Tibial artery (tissue), 4 donors: Measurements from ENCODE around the gene PSEN2.
A peak's percentile ranks its signal among the peaks of the same experiment; 100 is the strongest.

ENCODE experiments used
- DNase-seq, 2 donors: peaks; one replicate each; pipeline ENCODE4 v3.0.0-alpha.2; 2019
- H3K27ac ChIP-seq, 2 donors: fragments of 200-600 bp; sonication (generic) in 1 of 2; 1 replicate in 1 of 2; 2 replicates in 1 of 2; pipeline ENCODE4 v1.5.1; 2018 to 2019; ENCODE audit warnings: mild to moderate bottlenecking in 1 of 2
- H3K27me3 ChIP-seq, 2 donors: fragments of 200-600 bp; sonication (generic) in 1 of 2; one replicate each; pipeline versions ENCODE4 v1.5.1 to v1.6.0; 2016 to 2019
- H3K36me3 ChIP-seq, 3 donors: fragments of 200-600 bp; sonication (generic) in 2 of 3; one replicate each; pipeline ENCODE4 v1.5.1; 2016 to 2019; ENCODE audit warnings: mild to moderate bottlenecking in 2 of 3
- H3K4me1 ChIP-seq, 4 donors: fragments of 200-600 bp; sonication (generic) in 2 of 4; 1 replicate in 3 of 4; 2 replicates in 1 of 4; pipeline ENCODE4 v1.5.1; 2016 to 2019
- H3K4me3 ChIP-seq, 2 donors: fragments of 200-600 bp; sonication (generic) in 1 of 2; 1 replicate in 1 of 2; 2 replicates in 1 of 2; pipeline ENCODE4 v1.5.1; 2018 to 2019; ENCODE audit warnings: mild to moderate bottlenecking in 2 of 2
- H3K9me3 ChIP-seq, 3 donors: fragments of 200-600 bp; sonication (generic) in 1 of 3; one replicate each; pipeline ENCODE4 v1.5.1; 2016 to 2019
- CTCF ChIP-seq, 2 experiments: fragments of 200-600 bp in 1 of 2; fragments of 450-650 bp in 1 of 2; IDR thresholded peaks; one replicate each; pipeline ENCODE4 v1.5.1; 2017 to 2019; ENCODE audit warnings: antibody characterized with exemption in 2 of 2, mild to moderate bottlenecking in 1 of 2, moderate library complexity in 1 of 2
- intact Hi-C: fragments of 100-400 bp; cut with DNase I; formaldehyde crosslinking; loops from one replicate; pipeline ENCODE4 v1.15.0; 2023; ENCODE audit warnings: low total_unique reads

The PSEN2 gene

GRCh38 chr1:226912587-226913176 lies 42.3 kb downstream of the PSEN2 start:
- peak; percentile 42 to 56 for TF ChIP-seq CTCF (IDR thresholded peaks at IDR 0.05)
- Histone ChIP-seq H3K4me3 (no peak overlapping the region), H3K36me3 (peaks cover 0 to 34% (median 0%) of the 10 kb centered on the region in 3 donors), H3K9me3 (no peaks in the 10 kb centered on the region), H3K4me1 (no peaks in the 10 kb centered on the region), H3K27ac (no peak overlapping the region), H3K27me3 (no peaks in the 10 kb centered on the region)
- intact Hi-C loops = no loop called here
- DNase-seq = peak in 1 of 2 donors; percentile 57

GRCh38 chr1:226915672-226915995 lies 45.2 kb downstream of the PSEN2 start:
- Histone ChIP-seq H3K9me3 (no peaks in the 10 kb centered on the region), H3K4me1 (no peaks in the 10 kb centered on the region), H3K27ac (no peak overlapping the region), H3K27me3 (no peaks in the 10 kb centered on the region), H3K4me3 (no peak overlapping the region), H3K36me3 (peaks cover 0 to 35% (median 8%) of the 10 kb centered on the region in 3 donors)
- intact Hi-C loops = no loop called here
- TF ChIP-seq CTCF (IDR thresholded peaks at IDR 0.05) = no peak
- DNase-seq = no peak

GRCh38 chr1:226916497-226916896 lies 46.1 kb downstream of the PSEN2 start:
- intact Hi-C loops = no loop called here
- Histone ChIP-seq H3K4me1 (no peaks in the 10 kb centered on the region), H3K4me3 (no peak overlapping the region), H3K36me3 (peaks cover 0 to 27% (median 9%) of the 10 kb centered on the region in 3 donors), H3K9me3 (no peaks in the 10 kb centered on the region), H3K27me3 (no peaks in the 10 kb centered on the region), H3K27ac (no peak overlapping the region)
- no peak for TF ChIP-seq CTCF (IDR thresholded peaks at IDR 0.05)
- no peak for DNase-seq

- Histone ChIP-seq H3K36me3 (peaks cover 0 to 16% (median 16%) of the 10 kb centered on the region in 3 donors), H3K27ac (no peak overlapping the region), H3K9me3 (no peaks in the 10 kb centered on the region), H3K4me1 (no peaks in the 10 kb centered on the region), H3K27me3 (no peaks in the 10 kb centered on the region), H3K4me3 (no peak overlapping the region)
- intact Hi-C loops = no loop called here
- no peak for TF ChIP-seq CTCF (IDR thresholded peaks at IDR 0.05)
- no peak for DNase-seq
Measured at GRCh38 chr1:226919587-226919986, 49.2 kb downstream of the PSEN2 start.

GRCh38 chr1:226919995-226920394 lies 49.6 kb downstream of the PSEN2 start:
- intact Hi-C loops = no loop called here
- Histone ChIP-seq H3K27ac (no peak overlapping the region), H3K9me3 (no peaks in the 10 kb centered on the region), H3K36me3 (peaks cover 0 to 16% (median 16%) of the 10 kb centered on the region in 3 donors), H3K4me1 (no peaks in the 10 kb centered on the region), H3K27me3 (no peaks in the 10 kb centered on the region), H3K4me3 (no peak overlapping the region)
- no peak for TF ChIP-seq CTCF (IDR thresholded peaks at IDR 0.05)
- DNase-seq = peak in 1 of 2 donors; percentile 16

GRCh38 chr1:226920446-226920894 lies 50.1 kb downstream of the PSEN2 start:
- H3K4me3 ChIP-seq = no peak overlapping the region
- intact Hi-C loops = no loop called here
- H3K36me3 ChIP-seq = peaks cover 0 to 16% (median 16%) of the 10 kb centered on the region in 3 donors
- H3K27ac ChIP-seq = no peak overlapping the region
- H3K27me3 ChIP-seq = no peaks in the 10 kb centered on the region
- DNase-seq = peak in 1 of 2 donors; percentile 34
- no peaks in the 10 kb centered on the region for H3K4me1 ChIP-seq
- no peak for TF ChIP-seq CTCF (IDR thresholded peaks at IDR 0.05)
- H3K9me3 ChIP-seq = no peaks in the 10 kb centered on the region
